Activated naive CD4-positive, alpha-beta T cell treated with anti-CD3 and anti-CD28 coated beads, Interleukin-2, amount 50 U/mL, for 72 hours (primary cell): Measurements from ENCODE around the gene TFAP2C. TPM values are rescaled to one million over a fixed set of nuclear protein-coding genes. Genes with fewer than 3 reads are reported as not detected.
A peak's percentile ranks its signal among the peaks of the same experiment; 100 is the strongest.

Experiments
- ATAC-seq, 2 donors: fragments of 150-1000 bp; cut with Tn5 transposase; 2 replicates each; pipeline ENCODE4 v1.10.0; 2021; ENCODE audit warnings: mild to moderate bottlenecking in 2 of 2, moderate library complexity in 2 of 2
- DNase-seq, 2 donors: peaks; one replicate each; pipeline ENCODE4 v3.0.0; 2021 to 2022; ENCODE audit warnings: low spot score in 2 of 2
- H3K27ac Mint-ChIP-seq, 2 donors: one replicate each; pipeline ENCODE4 v1.8.0; 2022; ENCODE audit warnings: mild to moderate bottlenecking in 2 of 2, mixed read lengths in 2 of 2
- H3K36me3 Mint-ChIP-seq, 2 donors: one replicate each; pipeline ENCODE4 v1.8.0; 2022; ENCODE audit warnings: mixed read lengths in 2 of 2
- H3K9me3 Mint-ChIP-seq, 2 donors: one replicate each; pipeline ENCODE4 v1.8.0; 2022; ENCODE audit warnings: mixed read lengths in 2 of 2
- total RNA-seq, 2 donors: library from RNA; stranded (reverse); gene quantifications; one replicate each; pipeline ENCODE4 v1.2.3, GENCODE V29; 2022

Gene TFAP2C
- total RNA-seq, 2 donors from 2014 or later: not detected

DNA sequence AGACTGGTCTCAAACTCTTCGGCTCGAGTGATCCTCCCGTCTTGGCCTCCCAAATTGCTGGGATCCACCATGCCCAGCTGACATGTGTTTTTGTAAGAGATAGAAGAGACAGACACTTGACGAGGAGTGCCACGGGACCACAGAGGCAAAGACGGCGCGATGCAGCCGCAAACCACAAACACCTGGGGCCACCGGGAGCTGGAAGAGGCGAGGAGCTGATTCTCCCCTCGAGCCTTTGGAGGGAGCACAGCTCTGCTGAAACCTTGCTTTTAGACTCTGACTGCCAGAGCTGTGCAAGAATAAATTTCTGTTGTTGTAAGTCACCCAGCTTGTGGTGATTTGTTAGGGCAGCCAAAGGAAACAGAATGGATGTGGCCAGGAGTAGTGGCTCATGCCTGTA is 46.9 kb downstream of the TFAP2C start:
- Mint-ChIP-seq H3K27ac (no peak overlapping the region), H3K9me3 (no peaks in the 10 kb centered on the region), H3K36me3 (no peaks in the 10 kb centered on the region)
- no peak for ATAC-seq
- no peak for DNase-seq

DNA sequence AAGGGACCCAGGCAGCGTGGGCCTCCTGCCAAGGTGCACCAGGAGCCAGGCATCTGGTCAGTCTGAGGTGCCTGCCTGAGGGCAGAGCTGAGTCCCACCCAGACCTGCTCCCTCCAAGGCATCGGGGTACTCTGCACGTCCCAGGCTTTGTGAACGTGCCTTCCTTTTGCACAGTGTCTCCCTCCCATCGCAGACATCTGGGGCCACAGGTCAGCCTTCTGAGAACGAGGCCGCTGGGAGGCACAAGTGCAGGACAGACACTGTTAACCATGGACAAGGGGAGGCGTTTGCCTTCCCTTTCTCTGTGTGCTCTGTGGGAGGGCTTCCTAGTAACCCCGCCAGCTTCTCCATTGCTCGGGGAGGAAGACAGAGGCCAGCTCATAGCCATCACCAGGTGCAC is 47.6 kb downstream of the TFAP2C start:
- no peak for DNase-seq
- no peak overlapping the region for H3K27ac Mint-ChIP-seq
- no peaks in the 10 kb centered on the region for H3K36me3 Mint-ChIP-seq
- ATAC-seq: no peak
- no peaks in the 10 kb centered on the region for H3K9me3 Mint-ChIP-seq

GRCh38 chr20:56683077-56683865 is 54.2 kb downstream of the TFAP2C start:
- Mint-ChIP-seq H3K9me3 (no peaks in the 10 kb centered on the region), H3K36me3 (no peaks in the 10 kb centered on the region), H3K27ac (peak overlapping the region in 1 of 2 donors; percentile 72)
- no peak for DNase-seq
- no peak for ATAC-seq

DNA sequence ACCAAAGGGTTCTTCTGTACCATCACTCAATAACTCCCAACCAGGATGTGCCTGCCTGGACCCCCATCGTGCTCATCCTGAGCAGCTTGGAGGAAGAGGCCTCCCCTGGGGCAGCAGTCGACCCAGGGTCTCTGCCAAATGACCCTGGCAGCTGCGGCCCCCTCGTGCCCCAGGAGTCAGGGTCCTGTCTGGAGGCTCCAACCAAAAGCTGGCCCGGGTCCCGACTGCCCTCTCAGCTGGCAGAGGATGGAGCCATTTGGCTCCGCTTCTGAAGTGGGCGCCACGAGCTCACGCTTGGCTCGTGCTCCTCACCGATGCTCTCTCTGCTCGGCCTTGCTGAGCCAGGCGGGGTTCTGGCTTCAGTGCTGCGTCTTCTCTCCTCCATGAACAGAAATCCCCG is 56.8 kb downstream of the TFAP2C start:
- no peaks in the 10 kb centered on the region for H3K36me3 Mint-ChIP-seq
- ATAC-seq (no peak), DNase-seq (no peak)
- no peak overlapping the region for H3K27ac Mint-ChIP-seq
- no peaks in the 10 kb centered on the region for H3K9me3 Mint-ChIP-seq

DNA sequence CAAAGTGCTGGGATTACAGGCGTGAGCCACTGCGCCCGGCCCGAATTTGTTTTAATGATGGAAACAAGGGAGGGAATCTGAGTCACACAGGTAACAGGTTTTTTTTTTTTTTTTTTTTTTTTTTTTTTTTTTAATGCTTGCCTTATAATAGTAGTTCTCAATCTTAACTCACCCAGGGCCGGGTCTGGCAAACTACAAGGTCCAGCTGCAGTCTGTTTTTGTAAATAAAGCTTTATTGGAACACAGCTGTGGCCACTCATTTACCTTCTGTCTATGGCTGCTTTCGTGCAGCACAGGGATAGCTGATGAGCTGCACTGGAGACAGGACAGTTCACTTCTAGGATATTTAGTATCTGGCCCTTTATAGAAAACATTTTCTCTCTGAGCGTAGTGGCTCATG is 58.0 kb downstream of the TFAP2C start:
- DNase-seq: no peak
- Mint-ChIP-seq H3K27ac (no peak overlapping the region), H3K36me3 (no peaks in the 10 kb centered on the region), H3K9me3 (no peaks in the 10 kb centered on the region)
- no peak for ATAC-seq

DNA sequence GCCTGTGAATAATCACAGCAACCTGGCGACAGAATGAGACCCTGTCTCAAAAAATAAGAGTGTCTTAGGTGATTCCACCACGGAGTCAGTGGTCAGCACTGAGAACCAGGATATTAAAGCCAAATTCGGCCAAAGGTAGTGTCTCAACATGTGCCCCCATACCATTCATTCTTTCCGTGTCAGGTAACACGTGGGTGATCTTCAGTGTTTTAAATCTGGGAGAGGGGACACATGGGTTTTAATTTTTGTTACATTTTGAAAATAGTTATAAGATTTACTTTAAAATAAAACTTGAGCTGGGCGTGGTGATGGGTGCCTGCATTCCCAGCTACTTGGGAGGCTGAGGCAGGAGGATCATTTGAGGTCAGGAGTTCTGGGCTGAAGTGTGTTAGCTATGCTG is 59.0 kb downstream of the TFAP2C start:
- ATAC-seq (no peak), DNase-seq (no peak)
- H3K9me3 Mint-ChIP-seq: peaks cover 2% of the 10 kb centered on the region in 2 donors
- H3K27ac Mint-ChIP-seq: no peak overlapping the region
- no peaks in the 10 kb centered on the region for H3K36me3 Mint-ChIP-seq

Other genes starting within 250 kb of the TFAP2C start
- gene AURKA, start 237.1 kb upstream of the TFAP2C start, total RNA-seq: 100 to 1,000 TPM in 1 of 2 donors, 10 to 100 TPM in 1; 93.0 to 130 TPM
- gene CSTF1, start 236.7 kb upstream of the TFAP2C start, total RNA-seq: 10 to 100 TPM; 68.5 to 88.7 TPM
- 1 to 10 TPM; 5.1 to 6.5 TPM for gene CASS4, start 217.0 kb upstream of the TFAP2C start, total RNA-seq
- gene RTF2, start 160.7 kb upstream of the TFAP2C start, total RNA-seq: 10 to 100 TPM; 75.8 to 85.5 TPM
- gene FAM209A, start 104.6 kb upstream of the TFAP2C start, total RNA-seq: 1 to 10 TPM in 1 of 2 donors, under 1 TPM in 1; 0.77 to 1.1 TPM
- gene FAM209B, start 96.1 kb upstream of the TFAP2C start, total RNA-seq: 1 to 10 TPM in 1 of 2 donors, under 1 TPM in 1; 0.88 to 1.2 TPM